Measurements from ENCODE around the gene GPR55. TPM values are rescaled to one million over a fixed set of nuclear protein-coding genes. Genes with fewer than 3 reads are reported as not detected.

The GPR55 gene
- total and polyA plus RNA-seq, 2 donors (not counting 1 experiment from before 2014, with no cell fraction given): 3.0 to 4.1 TPM

DNA sequence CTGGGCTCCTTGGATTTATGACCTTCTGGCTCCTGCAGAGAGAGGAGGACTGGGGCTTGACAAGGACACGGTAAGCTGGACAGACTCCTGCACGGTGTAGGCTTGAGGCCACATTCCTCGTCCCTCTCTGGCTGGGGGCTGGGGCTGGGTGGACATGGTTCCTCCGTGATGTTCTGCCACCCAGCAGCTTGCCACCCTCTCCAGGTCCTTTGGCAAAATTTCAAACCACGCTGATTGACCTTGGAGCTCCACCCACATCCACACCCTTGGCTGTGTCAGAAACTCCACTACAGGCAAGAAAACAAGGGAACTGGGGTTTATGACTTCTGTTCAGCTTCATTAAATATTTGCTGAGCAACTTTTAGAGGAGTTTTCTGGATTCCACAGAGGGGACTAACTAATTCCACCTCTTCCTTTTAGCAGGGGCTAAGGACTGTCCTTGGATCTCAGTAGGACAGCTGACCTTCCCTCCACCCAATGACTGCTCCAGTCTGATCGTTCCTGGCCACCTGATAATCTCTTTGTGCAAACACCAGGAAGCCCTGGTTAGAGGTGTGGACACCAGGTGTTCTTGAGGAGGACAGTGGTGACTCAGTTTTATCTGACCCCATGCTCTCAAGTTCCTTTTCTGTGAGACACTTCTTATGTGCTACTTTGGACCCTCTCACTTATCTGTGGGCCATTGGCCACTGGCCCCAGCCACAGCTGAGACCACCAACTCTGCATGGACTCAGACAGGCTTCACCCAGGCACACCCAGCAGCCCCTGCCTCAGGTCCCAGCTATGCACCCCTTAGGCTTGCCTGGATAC lies 29.3 kb downstream of the GPR55 start:
- Mint-ChIP-seq H3K4me1 (peaks cover 45% of the 10 kb centered on the region), H3K27me3 (no peaks in the 10 kb centered on the region), H3K27ac (peak overlapping the region; percentile 50), H3K4me3 (peak overlapping the region; percentile 37), H3K9me3 (ENCODE audit: insufficient read depth) (no peaks in the 10 kb centered on the region)
- Histone ChIP-seq H3K9me3 (ENCODE audit: control extremely low read depth in 1 of 3, control insufficient read depth in 2 of 3, insufficient read depth in 1 of 3, low read length in 2 of 3) (peaks cover 0 to 3% (median 0%) of the 10 kb centered on the region in 3 donors), H3K4me3 (ENCODE audit: control extremely low read depth in 1 of 5, extremely low read depth in 1 of 5, insufficient read depth in 1 of 5, low read depth in 2 of 5, low read length in 4 of 5) (no peak overlapping the region), H3K27me3 (replicated peaks in 1 of 4; ENCODE audit: control extremely low read depth in 1 of 4, control insufficient read depth in 3 of 4, insufficient read depth in 4 of 4, low read length in 3 of 4) (no peaks in the 10 kb centered on the region), H2AFZ (ENCODE audit: insufficient read depth, low read depth, low read length, poor library complexity, severe bottlenecking) (no peak overlapping the region), H3K79me2 (ENCODE audit: control insufficient read depth, insufficient read depth, low read length) (no peaks in the 10 kb centered on the region), H3K36me3 (replicated peaks in 1 of 2; ENCODE audit: control extremely low read depth in 1 of 2, control insufficient read depth in 1 of 2, extremely low read depth in 1 of 2, insufficient read depth in 2 of 2, low read length in 1 of 2) (no peaks in the 10 kb centered on the region), H3K4me2 (replicated peaks; ENCODE audit: low read depth, low read length, poor library complexity, severe bottlenecking) (no peak overlapping the region), H3K9ac (ENCODE audit: low read length) (no peak overlapping the region), H3K4me1 (ENCODE audit: control insufficient read depth in 2 of 2, insufficient read depth in 2 of 2, low read length in 2 of 2) (peaks cover 44 to 56% of the 10 kb centered on the region in 2 donors), H4K20me1 (ENCODE audit: control insufficient read depth, insufficient read depth, low read length, poor library complexity, severe bottlenecking) (no peaks in the 10 kb centered on the region), H3K27ac (ENCODE audit: low read length in 2 of 2) (no peak overlapping the region)
- DNase-seq: no peak
- POLR2A ChIA-PET: no interaction called here
- 100% methylated on average over 4 of the region's 6 CpGs for WGBS (ENCODE audit: insufficient coverage)
- TF ChIP-seq, protein P1, sequence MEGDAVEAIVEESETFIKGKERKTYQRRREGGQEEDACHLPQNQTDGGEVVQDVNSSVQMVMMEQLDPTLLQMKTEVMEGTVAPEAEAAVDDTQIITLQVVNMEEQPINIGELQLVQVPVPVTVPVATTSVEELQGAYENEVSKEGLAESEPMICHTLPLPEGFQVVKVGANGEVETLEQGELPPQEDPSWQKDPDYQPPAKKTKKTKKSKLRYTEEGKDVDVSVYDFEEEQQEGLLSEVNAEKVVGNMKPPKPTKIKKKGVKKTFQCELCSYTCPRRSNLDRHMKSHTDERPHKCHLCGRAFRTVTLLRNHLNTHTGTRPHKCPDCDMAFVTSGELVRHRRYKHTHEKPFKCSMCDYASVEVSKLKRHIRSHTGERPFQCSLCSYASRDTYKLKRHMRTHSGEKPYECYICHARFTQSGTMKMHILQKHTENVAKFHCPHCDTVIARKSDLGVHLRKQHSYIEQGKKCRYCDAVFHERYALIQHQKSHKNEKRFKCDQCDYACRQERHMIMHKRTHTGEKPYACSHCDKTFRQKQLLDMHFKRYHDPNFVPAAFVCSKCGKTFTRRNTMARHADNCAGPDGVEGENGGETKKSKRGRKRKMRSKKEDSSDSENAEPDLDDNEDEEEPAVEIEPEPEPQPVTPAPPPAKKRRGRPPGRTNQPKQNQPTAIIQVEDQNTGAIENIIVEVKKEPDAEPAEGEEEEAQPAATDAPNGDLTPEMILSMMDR (IDR thresholded peaks at IDR 0.05): no peak
- TF ChIP-seq EZH2 (IDR thresholded peaks at IDR 0.05; ENCODE audit: borderline replicate concordance, insufficient read depth, low read depth, low read length, poor library complexity, severe bottlenecking): no peak
- intact Hi-C loops (cut with micrococcal nuclease): no loop called here
- no peak for ATAC-seq (ENCODE audit: low read depth)
- CTCF ChIA-PET: interaction anchor here (0.8 to 4.9 kb wide), 4 partner anchors 10 to 92 kb away, joined by 3 to 30 read pairs (median 4); no protein-coding TSS in a partner anchor

All from B cell (primary cell).